Neural progenitor cell (in vitro differentiated cells): ENCODE measurements around the gene PLCG2. TPM values are rescaled to one million over a fixed set of nuclear protein-coding genes. Genes with fewer than 3 reads are reported as not detected.
"Not testable (repeated sequence)": the region's sequence is repeated elsewhere in the genome, so short reads cannot be mapped to it uniquely, and the experiment has no call there.

ENCODE experiments used
- DNase-seq: peaks from one replicate; pipeline ENCODE4 v3.0.0-alpha.2; 2016; ENCODE audit warnings: low spot score
- H2AFZ ChIP-seq: fragments of 200-600 bp; sonication (generic); replicated peaks from 2 replicates; pipeline ENCODE4 v1.6.1; 2016; ENCODE audit warnings: antibody characterized with exemption
- H3F3A ChIP-seq: fragments of 200-600 bp; sonication (generic); 2 replicates; pipeline ENCODE4 v1.6.1; 2016; ENCODE audit warnings: antibody characterized with exemption, low read depth
- H3K27ac ChIP-seq: fragments of 200-600 bp; sonication (generic); 2 replicates; pipeline ENCODE4 v1.5.1; 2016; ENCODE audit warnings: mild to moderate bottlenecking
- H3K27me3 ChIP-seq: fragments of 200-600 bp; sonication (generic); 2 replicates; pipeline ENCODE4 v1.6.1; 2016; ENCODE audit warnings: mild to moderate bottlenecking, moderate library complexity
- H3K36me3 ChIP-seq: fragments of 200-600 bp; sonication (generic); 2 replicates; pipeline ENCODE4 v1.5.1; 2016
- H3K4me1 ChIP-seq: fragments of 200-600 bp; sonication (generic); 2 replicates; pipeline ENCODE4 v1.6.1; 2016; ENCODE audit warnings: mixed run types
- H3K4me2 ChIP-seq: fragments of 200-600 bp; sonication (generic); 2 replicates; pipeline ENCODE4 v1.6.1; 2016
- H3K4me3 ChIP-seq: fragments of 200-600 bp; sonication (generic); 2 replicates; pipeline ENCODE4 v1.5.1; 2016
- H3K79me2 ChIP-seq: fragments of 200-600 bp; sonication (generic); 2 replicates; pipeline ENCODE4 v1.6.1; 2016; ENCODE audit warnings: low read depth
- H3K9ac ChIP-seq: fragments of 200-600 bp; sonication (generic); 2 replicates; pipeline ENCODE4 v1.6.1; 2016
- H3K9me3 ChIP-seq: fragments of 200-600 bp; sonication (generic); 2 replicates; pipeline ENCODE4 v1.5.1; 2016; ENCODE audit warnings: low read depth
- H4K20me1 ChIP-seq: fragments of 200-600 bp; sonication (generic); 2 replicates; pipeline ENCODE4 v1.6.1; 2016; ENCODE audit warnings: low read depth
- H3K27ac Mint-ChIP-seq: 3 replicates; pipeline ENCODE4 v1.8.0; 2021; ENCODE audit warnings: mixed read lengths
- H3K27me3 Mint-ChIP-seq: 2 replicates; pipeline ENCODE4 v1.8.0; 2022; ENCODE audit warnings: low read depth, mild to moderate bottlenecking, inconsistent platforms, moderate library complexity, mixed read lengths; ENCODE audit not compliant: insufficient read depth
- H3K36me3 Mint-ChIP-seq: 3 replicates; pipeline ENCODE4 v1.8.0; 2021; ENCODE audit warnings: mixed read lengths
- H3K4me1 Mint-ChIP-seq: 3 replicates; pipeline ENCODE4 v1.8.0; 2021; ENCODE audit warnings: mixed read lengths
- H3K4me3 Mint-ChIP-seq: 3 replicates; pipeline ENCODE4 v1.8.0; 2021; ENCODE audit warnings: mild to moderate bottlenecking, moderate library complexity, mixed read lengths
- H3K9me3 Mint-ChIP-seq: 3 replicates; pipeline ENCODE4 v1.8.0; 2020; ENCODE audit warnings: mixed read lengths
- CTCF ChIP-seq: fragments of 200-600 bp; sonication (generic); IDR thresholded peaks from 2 replicates; pipeline ENCODE4 v1.5.1; 2017; ENCODE audit warnings: antibody characterized with exemption, mild to moderate bottlenecking
- EZH2 ChIP-seq: fragments of 200-600 bp; sonication (generic); IDR thresholded peaks from 2 replicates; pipeline ENCODE4 v1.6.1; 2017; ENCODE audit warnings: antibody characterized with exemption, mild to moderate bottlenecking, moderate library complexity
- EZH2phosphoT487 ChIP-seq: fragments of 200-600 bp; sonication (generic); IDR thresholded peaks from 2 replicates; pipeline ENCODE4 v1.6.1; 2017; ENCODE audit warnings: antibody characterized with exemption
- total RNA-seq: library from RNA; depleted of rRNA; stranded (reverse); fragments of >200 nt; gene quantifications from 2 replicates; pipeline ENCODE4 v1.2.3, GENCODE V29; 2015; ENCODE audit warnings: low replicate concordance

PLCG2 gene
- total RNA-seq, 1 donor from 2014 or later: 5.0 TPM

GRCh38 chr16:81932668-81933067 is 153.6 kb downstream of the PLCG2 start:
- no peaks in the 10 kb centered on the region for H3K36me3 ChIP-seq
- Mint-ChIP-seq H3K36me3 (peaks cover 4% of the 10 kb centered on the region), H3K4me3 (no peak overlapping the region), H3K9me3 (peaks cover 9% of the 10 kb centered on the region), H3K4me1 (peaks cover 20% of the 10 kb centered on the region), H3K27ac (peak overlapping the region; percentile 85), H3K27me3 (peaks cover 4% of the 10 kb centered on the region)
- H3K4me2 ChIP-seq: no peak overlapping the region
- H3F3A ChIP-seq: no peaks in the 10 kb centered on the region
- no peak overlapping the region for H2AFZ ChIP-seq
- DNase-seq: no peak
- TF ChIP-seq EZH2phosphoT487: no peak
- peaks cover 1% of the 10 kb centered on the region for H3K4me1 ChIP-seq
- no peak overlapping the region for H3K27ac ChIP-seq
- H3K79me2 ChIP-seq: no peaks in the 10 kb centered on the region
- no peaks in the 10 kb centered on the region for H3K27me3 ChIP-seq
- H3K9me3 ChIP-seq: no peaks in the 10 kb centered on the region
- H3K9ac ChIP-seq: no peak overlapping the region
- no peaks in the 10 kb centered on the region for H4K20me1 ChIP-seq
- no peak overlapping the region for H3K4me3 ChIP-seq

DNA sequence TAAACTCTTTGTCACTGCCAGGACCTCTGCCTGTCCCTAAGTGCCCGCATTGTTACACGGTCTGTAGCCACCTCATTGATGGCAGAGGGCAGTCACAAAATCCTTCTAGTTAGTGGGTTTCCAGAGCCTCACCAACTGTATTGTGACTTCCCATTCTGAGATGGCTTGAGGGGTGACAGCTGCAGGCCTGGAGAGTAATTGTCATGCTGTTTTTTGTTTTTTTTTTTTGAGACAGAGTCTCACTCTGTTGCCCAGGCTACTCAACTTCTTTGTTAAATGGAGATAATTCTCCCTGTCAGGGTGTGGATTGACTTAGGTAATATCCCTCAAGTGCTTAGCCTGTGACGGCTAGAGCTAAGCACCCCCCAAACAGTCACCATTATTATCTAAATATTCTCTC is 154.3 kb downstream of the PLCG2 start:
- peaks cover 4% of the 10 kb centered on the region for H3K4me1 ChIP-seq
- H3K4me3 ChIP-seq: no peak overlapping the region
- TF ChIP-seq EZH2 (no peak), EZH2phosphoT487 (no peak), CTCF (no peak)
- no peak overlapping the region for H3K27ac Mint-ChIP-seq
- no peaks in the 10 kb centered on the region for H3F3A ChIP-seq
- H3K9me3 Mint-ChIP-seq: peaks cover 9% of the 10 kb centered on the region
- no peaks in the 10 kb centered on the region for H3K9me3 ChIP-seq
- H3K4me3 Mint-ChIP-seq: no peak overlapping the region
- no peak overlapping the region for H3K9ac ChIP-seq
- peaks cover 4% of the 10 kb centered on the region for H3K27me3 Mint-ChIP-seq
- H3K36me3 Mint-ChIP-seq: peaks cover 4% of the 10 kb centered on the region
- no peaks in the 10 kb centered on the region for H3K36me3 ChIP-seq
- no peak for DNase-seq
- H3K4me1 Mint-ChIP-seq: peaks cover 23% of the 10 kb centered on the region
- H3K4me2 ChIP-seq: no peak overlapping the region
- H2AFZ ChIP-seq: no peak overlapping the region
- no peaks in the 10 kb centered on the region for H3K27me3 ChIP-seq
- H3K79me2 ChIP-seq: no peaks in the 10 kb centered on the region
- no peaks in the 10 kb centered on the region for H4K20me1 ChIP-seq
- no peak overlapping the region for H3K27ac ChIP-seq

DNA sequence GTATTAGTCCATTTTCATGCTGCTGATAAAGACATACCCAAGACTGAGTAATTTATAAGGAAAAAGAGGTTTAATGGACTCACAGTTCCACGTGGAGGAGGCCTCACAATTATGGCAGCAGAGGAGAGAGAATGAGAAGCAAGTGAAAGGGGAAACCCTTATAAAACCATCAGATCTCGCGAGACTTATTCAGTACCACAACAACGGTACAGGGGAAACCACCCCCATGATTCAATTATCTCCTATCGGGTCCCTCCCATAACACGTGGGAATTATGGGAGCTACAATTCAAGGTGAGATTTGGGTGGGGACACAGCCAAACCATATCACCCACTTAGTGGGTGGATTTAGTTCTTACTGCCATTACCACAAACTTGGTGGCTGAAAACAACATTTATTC is 155.6 kb downstream of the PLCG2 start:
- H4K20me1 ChIP-seq, H3K36me3 ChIP-seq, H3K27ac ChIP-seq, H3K27ac Mint-ChIP-seq, H3K79me2 ChIP-seq, H3K9ac ChIP-seq, H3K27me3 Mint-ChIP-seq, H3K9me3 ChIP-seq, H2AFZ ChIP-seq, H3F3A ChIP-seq, H3K4me2 ChIP-seq, H3K4me3 ChIP-seq, H3K4me3 Mint-ChIP-seq, DNase-seq, H3K36me3 Mint-ChIP-seq, H3K9me3 Mint-ChIP-seq, H3K27me3 ChIP-seq: not testable (repeated sequence)
- H3K4me1 Mint-ChIP-seq: peaks cover 28% of the 10 kb centered on the region
- peaks cover 15% of the 10 kb centered on the region for H3K4me1 ChIP-seq

- peaks cover 4% of the 10 kb centered on the region for H3K36me3 Mint-ChIP-seq
- Histone ChIP-seq H3K79me2 (no peaks in the 10 kb centered on the region), H3K9me3 (no peaks in the 10 kb centered on the region), H3K9ac (no peak overlapping the region), H3F3A (peaks cover 11% of the 10 kb centered on the region), H3K4me2 (no peak overlapping the region), H3K27me3 (no peaks in the 10 kb centered on the region), H2AFZ (no peak overlapping the region), H3K27ac (no peak overlapping the region), H3K4me1 (peaks cover 29% of the 10 kb centered on the region), H3K4me3 (no peak overlapping the region), H4K20me1 (no peaks in the 10 kb centered on the region), H3K36me3 (no peaks in the 10 kb centered on the region)
- no peak for DNase-seq
- no peak overlapping the region for H3K4me3 Mint-ChIP-seq
- H3K27me3 Mint-ChIP-seq: peaks cover 7% of the 10 kb centered on the region
- no peak for TF ChIP-seq CTCF
- no peak for TF ChIP-seq EZH2
- TF ChIP-seq EZH2phosphoT487: no peak
- H3K4me1 Mint-ChIP-seq: peaks cover 43% of the 10 kb centered on the region
- H3K9me3 Mint-ChIP-seq: peaks cover 9% of the 10 kb centered on the region
- H3K27ac Mint-ChIP-seq: no peak overlapping the region
Observed at GRCh38 chr16:81936209-81937000, 157.3 kb downstream of the PLCG2 start.
